ENCODE measurements around the gene MYO7B.

DNA sequence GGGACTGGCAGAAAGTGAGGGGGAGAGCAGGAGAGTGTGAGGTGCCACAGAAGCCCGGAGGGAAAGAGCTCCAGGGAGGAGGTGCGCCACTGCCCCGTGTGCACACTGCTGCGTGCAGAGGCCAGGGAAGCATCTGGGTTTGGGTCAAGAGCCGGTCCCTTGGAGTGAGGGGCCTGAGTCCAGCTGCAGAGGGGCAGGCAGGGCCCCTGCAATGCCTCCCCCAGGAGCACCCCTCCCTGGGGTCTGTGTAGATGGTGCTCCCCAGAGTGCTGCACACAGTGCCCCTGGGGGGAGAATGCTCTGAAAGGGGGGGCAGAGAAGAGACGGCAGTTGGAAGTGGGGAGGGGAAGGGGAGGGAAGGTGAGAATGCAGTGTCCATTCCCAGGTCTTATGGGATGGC is 143.5 kb downstream of the MYO7B start:
- TF ChIP-seq EZH2 (IDR thresholded peaks at IDR 0.05; ENCODE audit: borderline replicate concordance, low read depth, low read length, severe bottlenecking) = no peak
- TF ChIP-seq, protein P1, sequence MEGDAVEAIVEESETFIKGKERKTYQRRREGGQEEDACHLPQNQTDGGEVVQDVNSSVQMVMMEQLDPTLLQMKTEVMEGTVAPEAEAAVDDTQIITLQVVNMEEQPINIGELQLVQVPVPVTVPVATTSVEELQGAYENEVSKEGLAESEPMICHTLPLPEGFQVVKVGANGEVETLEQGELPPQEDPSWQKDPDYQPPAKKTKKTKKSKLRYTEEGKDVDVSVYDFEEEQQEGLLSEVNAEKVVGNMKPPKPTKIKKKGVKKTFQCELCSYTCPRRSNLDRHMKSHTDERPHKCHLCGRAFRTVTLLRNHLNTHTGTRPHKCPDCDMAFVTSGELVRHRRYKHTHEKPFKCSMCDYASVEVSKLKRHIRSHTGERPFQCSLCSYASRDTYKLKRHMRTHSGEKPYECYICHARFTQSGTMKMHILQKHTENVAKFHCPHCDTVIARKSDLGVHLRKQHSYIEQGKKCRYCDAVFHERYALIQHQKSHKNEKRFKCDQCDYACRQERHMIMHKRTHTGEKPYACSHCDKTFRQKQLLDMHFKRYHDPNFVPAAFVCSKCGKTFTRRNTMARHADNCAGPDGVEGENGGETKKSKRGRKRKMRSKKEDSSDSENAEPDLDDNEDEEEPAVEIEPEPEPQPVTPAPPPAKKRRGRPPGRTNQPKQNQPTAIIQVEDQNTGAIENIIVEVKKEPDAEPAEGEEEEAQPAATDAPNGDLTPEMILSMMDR (IDR thresholded peaks at IDR 0.05; ENCODE audit: borderline replicate concordance, extremely low read depth, low read length, poor library complexity, severe bottlenecking) = no peak
